ENCODE measurements around the gene FAM120B.
"Not testable (repeated sequence)": the region's sequence is repeated elsewhere in the genome, so short reads cannot be mapped to it uniquely, and the experiment has no call there.

Gene FAM120B

GRCh38 chr6:170394980-170395379 is 88.4 kb downstream of the FAM120B start:
- Histone ChIP-seq H3K4me2 (ENCODE audit: low read length) (no peak overlapping the region), H3K4me3 (ENCODE audit: low read length) (no peak overlapping the region), H3K36me3 (ENCODE audit: control insufficient read depth, low read length) (peaks cover 39% of the 10 kb centered on the region), H3F3A (ENCODE audit: control insufficient read depth, insufficient read depth) (no peaks in the 10 kb centered on the region), H3K9me2 (replicated peaks; ENCODE audit: control insufficient read depth, low read length) (no peaks in the 10 kb centered on the region), H3K27me3 (ENCODE audit: control insufficient read depth, low read length) (no peaks in the 10 kb centered on the region), H4K20me1 (ENCODE audit: control insufficient read depth, insufficient read depth, low read depth, low read length) (no peaks in the 10 kb centered on the region), H3K9me3 (ENCODE audit: control insufficient read depth, insufficient read depth, low read length) (no peaks in the 10 kb centered on the region), H3K79me2 (ENCODE audit: control insufficient read depth, low read length) (no peaks in the 10 kb centered on the region), H3K4me1 (ENCODE audit: control insufficient read depth, low read length) (no peaks in the 10 kb centered on the region), H3K27ac (ENCODE audit: low read depth, low read length) (no peak overlapping the region)
- TF ChIP-seq EZH2phosphoT487 (IDR thresholded peaks at IDR 0.05; ENCODE audit: borderline replicate concordance, low read length) = no peak
- TF ChIP-seq CTCF (IDR thresholded peaks at IDR 0.05; ENCODE audit: low read depth, low read length, poor library complexity, severe bottlenecking) = no peak

- not testable (repeated sequence) for H3K4me3 ChIP-seq (ENCODE audit: low read length); H3F3A ChIP-seq (ENCODE audit: control insufficient read depth, insufficient read depth); H3K9me3 ChIP-seq (ENCODE audit: control insufficient read depth, insufficient read depth, low read length); H3K79me2 ChIP-seq (ENCODE audit: control insufficient read depth, low read length); H3K4me2 ChIP-seq (ENCODE audit: low read length); H3K9me2 ChIP-seq (replicated peaks; ENCODE audit: control insufficient read depth, low read length); H4K20me1 ChIP-seq (ENCODE audit: control insufficient read depth, insufficient read depth, low read depth, low read length); H3K27ac ChIP-seq (ENCODE audit: low read depth, low read length); H3K4me1 ChIP-seq (ENCODE audit: control insufficient read depth, low read length); H3K27me3 ChIP-seq (ENCODE audit: control insufficient read depth, low read length)
- peaks cover 21% of the 10 kb centered on the region for H3K36me3 ChIP-seq (ENCODE audit: control insufficient read depth, low read length)
Measured at GRCh38 chr6:170398743-170399369, 92.3 kb downstream of the FAM120B start.

- not testable (repeated sequence) for H3K79me2 ChIP-seq (ENCODE audit: control insufficient read depth, low read length)
Measured at GRCh38 chr6:170399955-170400558, 93.5 kb downstream of the FAM120B start.

GRCh38 chr6:170402318-170403040 is 95.9 kb downstream of the FAM120B start:
- H3K9me2 ChIP-seq (replicated peaks; ENCODE audit: control insufficient read depth, low read length) = no peaks in the 10 kb centered on the region
- TF ChIP-seq CTCF (IDR thresholded peaks at IDR 0.05; ENCODE audit: low read depth, low read length, poor library complexity, severe bottlenecking) (no peak), EZH2phosphoT487 (IDR thresholded peaks at IDR 0.05; ENCODE audit: borderline replicate concordance, low read length) (no peak)
- no peaks in the 10 kb centered on the region for H3F3A ChIP-seq (ENCODE audit: control insufficient read depth, insufficient read depth)
- no peaks in the 10 kb centered on the region for H3K9me3 ChIP-seq (ENCODE audit: control insufficient read depth, insufficient read depth, low read length)
- H3K4me2 ChIP-seq (ENCODE audit: low read length) = no peak overlapping the region
- H3K27me3 ChIP-seq (ENCODE audit: control insufficient read depth, low read length) = no peaks in the 10 kb centered on the region
- no peak overlapping the region for H3K27ac ChIP-seq (ENCODE audit: low read depth, low read length)
- H4K20me1 ChIP-seq (ENCODE audit: control insufficient read depth, insufficient read depth, low read depth, low read length) = no peaks in the 10 kb centered on the region
- no peaks in the 10 kb centered on the region for H3K79me2 ChIP-seq (ENCODE audit: control insufficient read depth, low read length)
- peaks cover 9% of the 10 kb centered on the region for H3K36me3 ChIP-seq (ENCODE audit: control insufficient read depth, low read length)
- H3K4me3 ChIP-seq (ENCODE audit: low read length) = no peak overlapping the region
- H3K4me1 ChIP-seq (ENCODE audit: control insufficient read depth, low read length) = no peaks in the 10 kb centered on the region

More at GRCh38 chr6:170399955-170400558, 93.5 kb downstream of the FAM120B start:
- H3K27me3 ChIP-seq (ENCODE audit: control insufficient read depth, low read length); H3K27ac ChIP-seq (ENCODE audit: low read depth, low read length); H3K4me3 ChIP-seq (ENCODE audit: low read length); H3K9me3 ChIP-seq (ENCODE audit: control insufficient read depth, insufficient read depth, low read length); H3K4me2 ChIP-seq (ENCODE audit: low read length); H3K4me1 ChIP-seq (ENCODE audit: control insufficient read depth, low read length); H4K20me1 ChIP-seq (ENCODE audit: control insufficient read depth, insufficient read depth, low read depth, low read length); H3K9me2 ChIP-seq (replicated peaks; ENCODE audit: control insufficient read depth, low read length); H3F3A ChIP-seq (ENCODE audit: control insufficient read depth, insufficient read depth): not testable (repeated sequence)
- peaks cover 19% of the 10 kb centered on the region for H3K36me3 ChIP-seq (ENCODE audit: control insufficient read depth, low read length)
